Small intestine (tissue), 7 donors: ENCODE data around the gene KIDINS220. TPM values are rescaled to one million over a fixed set of nuclear protein-coding genes. Genes with fewer than 3 reads are reported as not detected.
A peak's percentile ranks its signal among the peaks of the same experiment; 100 is the strongest.

Experiments
- DNase-seq, 2 donors: peaks; one replicate each; pipeline versions ENCODE4 v3.0.0 to v3.0.0-alpha.2; 2013
- FAIRE-seq: peaks from 2 replicates; lab custom pipeline; 2012; peaks lifted over from hg19 to GRCh38; lab: Jason Lieb, UNC
- H3K27ac ChIP-seq, 3 donors: one replicate each; pipeline ENCODE4 v1.5.1; 2013; ENCODE audit warnings: low read length in 2 of 3, mild to moderate bottlenecking in 2 of 3, control low read depth in 1 of 3, inconsistent platforms in 1 of 3, low read depth in 1 of 3, moderate library complexity in 1 of 3
- H3K27me3 ChIP-seq, 3 donors: one replicate each; pipeline ENCODE4 v1.6.1; 2013; ENCODE audit warnings: low read length in 3 of 3, inconsistent platforms in 1 of 3; ENCODE audit not compliant: control insufficient read depth in 3 of 3, insufficient read depth in 3 of 3
- H3K36me3 ChIP-seq, 3 donors: one replicate each; pipeline ENCODE4 v1.6.1; 2013; ENCODE audit warnings: low read length in 3 of 3, inconsistent platforms in 1 of 3, low read depth in 1 of 3, mild to moderate bottlenecking in 1 of 3, moderate library complexity in 1 of 3; ENCODE audit not compliant: control insufficient read depth in 3 of 3, insufficient read depth in 2 of 3
- H3K4me1 ChIP-seq, 3 donors: one replicate each; pipeline ENCODE4 v1.6.1; 2013; ENCODE audit warnings: low read length in 2 of 3, inconsistent platforms in 1 of 3, low read depth in 1 of 3, mild to moderate bottlenecking in 1 of 3, moderate library complexity in 1 of 3; ENCODE audit not compliant: control insufficient read depth in 3 of 3, insufficient read depth in 2 of 3
- H3K4me3 ChIP-seq, 3 donors: one replicate each; pipeline ENCODE4 v1.5.1; 2013; ENCODE audit warnings: low read length in 3 of 3, control low read depth in 1 of 3, inconsistent platforms in 1 of 3, low read depth in 1 of 3, mild to moderate bottlenecking in 1 of 3, moderate library complexity in 1 of 3
- H3K9me3 ChIP-seq, 2 donors: one replicate each; pipeline ENCODE4 v1.6.1; 2013; ENCODE audit warnings: low read depth in 1 of 2, low read length in 1 of 2; ENCODE audit not compliant: control insufficient read depth in 2 of 2, insufficient read depth in 1 of 2
- WGBS, 3 donors: extraction: QIAGEN DNeasy Blood & Tissue Kit; methylation state at CpG; one replicate each; pipeline ENCODE4 v1.1.7; 2013; 5-methylcytosine and 5-hydroxymethylcytosine counted together
- polyA plus RNA-seq, 4 donors: library from polyadenylated mRNA; stranded (reverse) in 3 of 4; unstranded in 1 of 4; fragments of 200-250 nt in 3 of 4; fragments of 120-200 nt in 1 of 4; gene quantifications; one replicate each; pipeline versions ENCODE4 v1.2.1 to v1.2.3, GENCODE V29; 2013
- donor health status: healthy with polysubstance abuse.
- donor health status: control.
- donor health status: control.
- donor health status: Bipolar disorder and iron deficiency.
- donor health status: healthy.

The KIDINS220 gene
- polyA plus RNA-seq, 4 donors = 4.6 to 41.1 (median 11.1) TPM

DNA sequence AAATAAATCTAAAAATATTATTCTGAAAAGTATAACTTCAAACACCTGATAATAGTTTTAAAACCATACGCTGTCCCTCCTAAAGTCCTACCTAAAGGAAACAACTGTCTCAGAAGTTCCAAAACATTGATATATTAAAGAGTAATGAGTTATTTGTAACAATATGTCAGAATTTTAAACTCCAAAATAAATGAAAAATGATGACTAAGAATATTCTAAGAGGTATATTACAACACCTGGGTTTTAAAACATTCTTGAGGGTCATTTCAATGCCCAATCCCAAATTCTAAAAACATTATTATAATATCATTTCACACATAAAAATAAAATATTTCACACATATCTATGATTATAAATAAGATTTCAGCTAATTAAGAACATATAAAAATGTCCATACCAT, 20.2 kb downstream of the KIDINS220 start:
- FAIRE-seq (peak; percentile 49), DNase-seq (no peak)
- Histone ChIP-seq H3K9me3 (no peaks in the 10 kb centered on the region), H3K27me3 (no peaks in the 10 kb centered on the region), H3K36me3 (peaks cover 3 to 18% (median 6%) of the 10 kb centered on the region in 3 donors), H3K27ac (no peak overlapping the region), H3K4me3 (no peak overlapping the region), H3K4me1 (no peaks in the 10 kb centered on the region)
- 100% methylated on average over 1 of the region's 1 CpG for WGBS, 3 donors

DNA sequence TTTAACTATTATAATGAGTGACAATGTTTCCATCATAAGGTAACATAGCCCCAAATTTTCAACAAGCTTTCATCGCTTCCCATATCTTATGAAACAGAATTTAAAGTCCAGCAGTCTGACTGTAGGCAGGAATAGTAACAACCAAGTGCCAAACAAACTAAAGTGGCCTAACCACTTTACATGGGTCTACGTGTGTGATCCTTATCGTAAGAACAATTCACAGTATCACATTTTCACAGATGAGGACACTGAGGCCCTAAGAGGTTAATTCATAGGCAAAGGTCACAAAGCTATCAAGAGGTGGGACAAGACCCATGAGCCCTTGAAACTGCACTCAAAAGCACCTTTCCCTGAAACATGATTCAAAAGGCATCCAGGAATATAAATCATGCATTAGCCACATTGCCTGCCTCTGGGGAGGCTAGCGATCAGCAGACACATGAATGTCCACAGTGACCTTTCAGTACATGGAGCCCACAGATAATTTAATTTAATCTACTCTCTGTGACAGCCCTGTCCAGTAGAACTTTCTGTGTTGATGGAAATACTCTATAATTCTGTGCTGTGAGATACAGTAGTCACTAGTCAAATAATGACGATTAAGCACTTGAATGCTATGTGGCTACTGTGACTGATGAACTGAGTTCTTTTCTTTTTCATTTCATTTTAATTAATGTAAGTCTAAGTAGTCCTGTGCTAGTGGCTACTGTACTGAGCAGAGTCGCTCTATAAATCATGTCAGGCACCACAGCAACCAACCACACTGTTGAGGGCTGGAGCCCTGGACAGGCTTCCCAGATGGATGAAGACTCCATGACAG, 30.3 kb downstream of the KIDINS220 start:
- no peaks in the 10 kb centered on the region for H3K9me3 ChIP-seq
- FAIRE-seq (no peak), DNase-seq (no peak)
- H3K27ac ChIP-seq = no peak overlapping the region
- no peak overlapping the region for H3K4me3 ChIP-seq
- 93 to 96% (median 94%) methylated on average over 6 of the region's 6 CpGs for WGBS, 3 donors
- H3K36me3 ChIP-seq = peaks cover 11 to 39% (median 22%) of the 10 kb centered on the region in 3 donors
- H3K27me3 ChIP-seq = no peaks in the 10 kb centered on the region
- no peaks in the 10 kb centered on the region for H3K4me1 ChIP-seq

DNA sequence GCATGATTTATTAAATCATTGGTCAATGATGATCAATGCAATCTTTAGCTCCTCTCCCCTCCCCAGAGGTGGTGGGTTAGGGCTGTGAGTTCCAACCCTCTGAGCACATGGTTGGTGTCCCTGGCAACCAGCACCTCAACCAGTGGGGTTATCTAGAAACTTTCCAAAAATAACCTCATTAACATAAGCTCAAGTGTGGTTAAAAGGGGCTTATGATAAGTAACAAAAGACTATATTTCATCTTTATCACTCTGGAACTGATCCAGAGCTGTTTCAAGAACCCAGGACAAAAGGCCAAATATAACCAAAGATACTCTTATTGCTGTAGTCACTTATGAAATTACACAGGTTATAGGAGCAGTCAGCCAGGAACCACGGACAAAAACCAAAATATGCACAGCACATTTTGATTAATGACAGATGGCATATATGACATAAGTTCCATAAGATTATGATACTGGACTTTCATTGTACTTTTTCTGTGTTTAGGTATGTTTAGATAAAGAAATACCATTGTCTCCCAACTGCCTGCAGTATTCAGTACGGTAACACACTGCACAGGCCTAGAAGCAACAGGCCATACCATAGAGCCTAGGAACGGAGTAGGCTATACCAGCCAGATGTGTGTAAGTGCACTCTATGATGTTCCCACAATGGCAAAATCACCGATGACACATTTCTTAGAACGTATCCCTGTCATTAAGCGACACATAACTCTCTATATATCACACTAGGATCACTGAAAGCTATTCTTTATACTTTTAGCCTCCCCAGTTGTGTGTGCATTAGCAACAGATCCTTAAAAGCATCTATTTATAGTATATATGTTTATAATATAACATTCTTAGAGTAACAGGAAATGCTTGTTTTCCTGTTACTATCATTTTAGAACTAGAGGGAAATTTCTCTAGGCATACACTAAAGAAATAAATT, 31.9 kb downstream of the KIDINS220 start:
- 74 to 84% (median 77%) methylated on average over 6 of the region's 6 CpGs for WGBS, 3 donors
- no peak overlapping the region for H3K27ac ChIP-seq
- H3K4me1 ChIP-seq = no peaks in the 10 kb centered on the region
- H3K36me3 ChIP-seq = peaks cover 14 to 39% (median 16%) of the 10 kb centered on the region in 3 donors
- H3K9me3 ChIP-seq = no peaks in the 10 kb centered on the region
- DNase-seq (no peak), FAIRE-seq (no peak)
- H3K4me3 ChIP-seq = no peak overlapping the region
- H3K27me3 ChIP-seq = no peaks in the 10 kb centered on the region

DNA sequence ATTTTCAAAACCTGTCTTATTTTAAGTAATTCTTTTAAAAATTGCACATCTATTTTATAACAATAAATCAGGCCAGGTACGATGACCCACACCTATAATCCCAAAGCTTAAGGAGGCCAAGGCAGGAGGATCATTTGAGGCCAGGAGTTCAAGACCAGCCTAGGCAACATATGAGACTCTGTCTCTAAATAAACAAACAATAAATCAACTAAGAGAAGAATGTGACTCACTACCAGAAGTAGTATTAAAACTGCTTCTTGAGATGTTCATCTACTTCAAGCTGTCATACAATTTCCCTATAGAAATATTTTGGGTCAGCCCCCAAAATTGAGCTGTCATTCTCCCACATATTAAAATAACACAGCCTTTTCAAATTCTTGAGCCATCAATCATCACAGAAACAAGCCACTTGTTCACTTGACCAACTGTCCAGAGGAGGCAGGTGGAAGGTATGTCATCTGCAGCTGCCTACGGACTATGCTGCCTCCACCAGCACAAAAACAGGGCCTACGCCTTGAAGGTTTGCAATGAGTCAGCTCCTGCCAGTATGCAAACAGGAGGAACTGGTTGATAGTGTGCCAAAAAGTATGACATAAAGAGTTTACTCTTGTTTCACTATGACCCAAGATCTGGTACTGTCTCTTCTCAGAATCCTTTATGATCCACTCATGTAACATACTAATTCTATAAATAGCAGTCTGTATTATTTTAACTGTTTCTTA, 33.6 kb downstream of the KIDINS220 start:
- peaks cover 14 to 35% (median 17%) of the 10 kb centered on the region in 3 donors for H3K36me3 ChIP-seq
- 45 to 60% (median 47%) methylated on average over 3 of the region's 3 CpGs for WGBS, 3 donors
- no peaks in the 10 kb centered on the region for H3K4me1 ChIP-seq
- H3K4me3 ChIP-seq = no peak overlapping the region
- FAIRE-seq = no peak
- no peak overlapping the region for H3K27ac ChIP-seq
- peak; percentile 9 to 67 for DNase-seq
- no peaks in the 10 kb centered on the region for H3K9me3 ChIP-seq
- H3K27me3 ChIP-seq = no peaks in the 10 kb centered on the region

DNA sequence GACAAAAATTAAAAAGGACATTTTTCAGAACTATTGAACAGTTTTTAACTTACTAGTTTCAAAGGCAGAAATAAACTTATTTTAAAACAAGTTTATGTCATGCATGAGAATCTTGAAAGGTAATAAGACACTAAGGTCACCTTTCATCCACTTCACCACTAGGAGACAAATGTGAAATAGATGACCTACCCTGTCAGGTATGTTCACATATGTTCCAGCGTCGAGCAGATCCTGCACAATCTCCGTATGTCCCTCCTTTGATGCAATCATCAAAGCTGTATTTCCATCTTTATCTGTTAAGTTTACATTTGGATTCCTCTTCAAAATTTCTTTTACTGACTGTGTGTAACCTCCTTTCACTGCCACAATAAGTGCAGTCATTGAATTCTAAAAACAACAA, 34.7 kb downstream of the KIDINS220 start:
- 91 to 98% (median 92%) methylated on average over 3 of the region's 3 CpGs for WGBS, 3 donors
- no peak overlapping the region for H3K4me3 ChIP-seq
- H3K4me1 ChIP-seq = no peaks in the 10 kb centered on the region
- H3K36me3 ChIP-seq = peaks cover 14 to 31% (median 17%) of the 10 kb centered on the region in 3 donors
- DNase-seq (no peak), FAIRE-seq (no peak)
- H3K27ac ChIP-seq = no peak overlapping the region
- H3K27me3 ChIP-seq = no peaks in the 10 kb centered on the region
- H3K9me3 ChIP-seq = no peaks in the 10 kb centered on the region

DNA sequence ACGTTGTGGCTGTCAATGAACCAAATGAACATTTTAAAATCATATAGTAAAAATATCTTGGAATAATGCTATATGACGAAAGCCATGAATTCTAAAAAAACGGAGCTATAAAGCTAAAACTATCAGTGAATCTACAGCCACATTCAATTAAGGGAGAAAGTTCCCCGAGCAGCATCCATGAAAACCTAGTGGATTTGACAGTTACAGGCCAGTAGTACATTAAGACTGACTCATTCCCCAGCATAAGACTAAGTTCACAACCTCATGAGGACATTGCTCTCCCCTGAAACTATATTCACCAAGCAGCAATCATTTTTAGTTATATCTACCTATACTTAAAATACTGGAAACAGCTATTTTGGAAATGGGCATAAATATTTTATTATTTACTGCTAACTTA, 36.6 kb downstream of the KIDINS220 start:
- Histone ChIP-seq H3K9me3 (no peaks in the 10 kb centered on the region), H3K36me3 (peaks cover 16 to 31% (median 24%) of the 10 kb centered on the region in 3 donors), H3K4me1 (no peaks in the 10 kb centered on the region), H3K27ac (no peak overlapping the region), H3K4me3 (no peak overlapping the region), H3K27me3 (no peaks in the 10 kb centered on the region)
- no peak for FAIRE-seq
- WGBS, 3 donors = 93 to 96% (median 95%) methylated on average over 4 of the region's 4 CpGs
- no peak for DNase-seq

DNA sequence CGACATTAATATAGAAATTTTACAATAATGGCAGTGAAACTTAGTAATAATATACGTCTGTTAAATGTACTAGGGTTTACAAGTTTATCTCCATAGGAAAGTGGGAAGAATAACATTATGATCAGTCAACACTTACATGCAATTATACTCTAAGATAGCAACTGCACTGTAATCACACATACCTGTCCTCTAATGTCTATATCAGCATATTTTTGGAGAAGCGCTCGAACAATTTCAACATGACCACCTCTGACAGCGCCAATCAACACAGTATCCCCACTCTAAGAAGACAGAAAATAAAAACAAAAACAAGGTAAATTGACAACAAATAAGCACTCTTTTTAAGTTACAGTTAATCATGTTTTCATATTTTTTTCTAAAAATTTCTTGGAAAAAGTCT, 37.2 kb downstream of the KIDINS220 start:
- peaks cover 17 to 30% (median 21%) of the 10 kb centered on the region in 3 donors for H3K36me3 ChIP-seq

DNA sequence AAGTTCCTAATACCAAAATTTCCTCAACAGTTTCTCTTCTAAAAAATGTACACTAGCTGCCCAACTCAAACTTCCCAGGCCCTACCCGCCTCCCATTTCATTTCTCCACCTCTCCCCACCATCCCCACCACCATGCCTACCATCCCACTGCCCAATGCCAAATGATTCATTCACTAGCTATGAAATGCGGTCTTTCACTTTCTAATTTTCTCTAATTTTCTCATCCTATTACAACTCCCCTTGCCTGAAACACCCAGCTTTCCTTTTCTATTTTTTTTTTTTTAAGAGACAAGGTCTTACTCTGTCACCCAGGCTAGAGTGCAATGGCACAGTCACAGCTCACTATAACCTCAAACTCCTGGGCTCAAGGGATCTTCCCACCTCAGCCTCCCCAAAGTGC, 38.4 kb downstream of the KIDINS220 start:
- FAIRE-seq = no peak
- 98 to 100% (median 98%) methylated on average over 2 of the region's 2 CpGs for WGBS, 3 donors
- Histone ChIP-seq H3K9me3 (no peaks in the 10 kb centered on the region), H3K27ac (no peak overlapping the region), H3K36me3 (peaks cover 11 to 23% (median 22%) of the 10 kb centered on the region in 3 donors), H3K4me3 (no peak overlapping the region), H3K27me3 (no peaks in the 10 kb centered on the region), H3K4me1 (no peaks in the 10 kb centered on the region)
- no peak for DNase-seq

More for the DNA sequence above, 37.2 kb downstream of the KIDINS220 start:
- H3K27me3 ChIP-seq = no peaks in the 10 kb centered on the region
- DNase-seq = no peak
- no peak for FAIRE-seq
- WGBS, 3 donors = 97 to 98% (median 98%) methylated on average over 5 of the region's 5 CpGs
- no peak overlapping the region for H3K27ac ChIP-seq
- no peak overlapping the region for H3K4me3 ChIP-seq
- H3K9me3 ChIP-seq = no peaks in the 10 kb centered on the region
- H3K4me1 ChIP-seq = no peaks in the 10 kb centered on the region
